A549 (cell line): ENCODE measurements around the gene SLC8A1. TPM values are rescaled to one million over a fixed set of nuclear protein-coding genes. Genes with fewer than 3 reads are reported as not detected.

Experiments
- ATAC-seq, 2 experiments: fragments of 200-7000 bp in 1 of 2; fragments of >200 bp in 1 of 2; cut with Nextera tagmentation in 1 of 2; cut with Tn5 transposase in 1 of 2; 3 replicates each; pipeline versions ENCODE4 v1.8.0 to v1.9.1; 2018 to 2020; ENCODE audit warnings: mild to moderate bottlenecking in 1 of 2, moderate library complexity in 1 of 2
- CTCF ChIA-PET: fragments of 300-600 bp; sonication (Branson Sonifier 250); formaldehyde crosslinking; extraction: SDS; loops from one replicate; lab custom pipeline; 2021; ENCODE audit warnings: antibody characterized with exemption, inconsistent platforms; lab: Yijun Ruan, JAX
- POLR2A ChIA-PET: fragments of 350-600 bp; formaldehyde crosslinking; extraction: SDS; loops from one replicate; lab custom pipeline; 2021; ENCODE audit warnings: antibody characterized with exemption, inconsistent platforms; lab: Yijun Ruan, JAX
- DNase-seq, 2 experiments: peaks; one replicate each; pipeline versions ENCODE4 v3.0.0 to v3.0.0-alpha.2; 2011 to 2016; ENCODE audit warnings: low read depth in 1 of 2, low spot score in 1 of 2
- FAIRE-seq: peaks from 2 replicates; lab custom pipeline; 2011; peaks lifted over from hg19 to GRCh38; lab: Jason Lieb, UNC
- H3K27ac ChIP-seq, 2 experiments: fragments of >200 bp; sonication (Bioruptor Twin); formaldehyde crosslinking; 3 replicates each; pipeline ENCODE4 v1.5.1; 2016 to 2017
- H3K4me1 ChIP-seq: fragments of >200 bp; sonication (Bioruptor Twin); formaldehyde crosslinking; 3 replicates; pipeline ENCODE4 v1.6.1; 2016
- H3K4me2 ChIP-seq: fragments of >200 bp; sonication (Bioruptor Twin); formaldehyde crosslinking; 3 replicates; pipeline ENCODE4 v1.6.1; 2016
- H3K4me3 ChIP-seq: fragments of >200 bp; sonication (Bioruptor Twin); formaldehyde crosslinking; 3 replicates; pipeline ENCODE4 v1.5.1; 2016
- H3K9me3 ChIP-seq: fragments of >200 bp; sonication (Bioruptor Twin); formaldehyde crosslinking; 3 replicates; pipeline ENCODE4 v1.6.1; 2016
- BCL3 ChIP-seq: fragments of >200 bp; sonication (Bioruptor Twin); formaldehyde crosslinking; IDR thresholded peaks from 3 replicates; pipeline ENCODE4 v1.6.1; 2016
- CBX8 ChIP-seq: fragments of 200-600 bp; sonication (generic); IDR thresholded peaks from 2 replicates; pipeline ENCODE4 v1.6.1; 2016
- CEBPB ChIP-seq, 2 experiments: fragments of >200 bp in 1 of 2; sonication (Bioruptor Twin) in 1 of 2; formaldehyde crosslinking in 1 of 2; IDR thresholded peaks; 2 replicates each; pipeline ENCODE4 v1.6.1; 2012 to 2016
- CHD4 ChIP-seq: fragments of 200-600 bp; sonication (generic); IDR thresholded peaks from 2 replicates; pipeline ENCODE4 v1.6.1; 2016; ENCODE audit warnings: antibody characterized with exemption, mild to moderate bottlenecking, borderline replicate concordance
- EHMT2 ChIP-seq: fragments of 200-600 bp; sonication (generic); IDR thresholded peaks from 2 replicates; pipeline ENCODE4 v1.6.1; 2016; ENCODE audit warnings: antibody characterized with exemption, low read depth, mild to moderate bottlenecking, moderate library complexity
- EP300 ChIP-seq, 2 experiments: fragments of >200 bp; sonication (Bioruptor Twin); formaldehyde crosslinking; IDR thresholded peaks; 2 replicates in 1 of 2; 3 replicates in 1 of 2; pipeline ENCODE4 v1.6.1; 2016 to 2017
- ESRRA ChIP-seq: fragments of 150-350 bp; IDR thresholded peaks from 2 replicates; pipeline ENCODE4 v1.6.1; 2014; ENCODE audit warnings: mild to moderate bottlenecking, low read length, borderline replicate concordance
- FOSB ChIP-seq: fragments of 250-450 bp; sonication (Bioruptor Pico); IDR thresholded peaks from 2 replicates; pipeline ENCODE4 v1.5.0; 2020; ENCODE audit warnings: mild to moderate bottlenecking, moderate library complexity
- FOXS1 ChIP-seq: fragments of 250-450 bp; sonication (Bioruptor Pico); IDR thresholded peaks from 2 replicates; pipeline ENCODE4 v1.5.0; 2020; ENCODE audit warnings: mild to moderate bottlenecking, moderate library complexity
- HDAC2 ChIP-seq: fragments of 200-600 bp; sonication (generic); IDR thresholded peaks from 2 replicates; pipeline ENCODE4 v1.6.1; 2016
- HEYL ChIP-seq: fragments of 250-450 bp; sonication (Bioruptor Pico); IDR thresholded peaks from 2 replicates; pipeline ENCODE4 v1.8.0; 2021; ENCODE audit warnings: mild to moderate bottlenecking, moderate library complexity
- HMGXB4 ChIP-seq: fragments of 250-450 bp; sonication (Bioruptor Pico); IDR thresholded peaks from 2 replicates; pipeline ENCODE4 v1.5.0; 2021; ENCODE audit warnings: mild to moderate bottlenecking, moderate library complexity, borderline replicate concordance
- HOXA7 ChIP-seq: fragments of 250-450 bp; sonication (Bioruptor Pico); IDR thresholded peaks from 2 replicates; pipeline ENCODE4 v1.5.0; 2020; ENCODE audit warnings: mild to moderate bottlenecking, moderate library complexity
- HOXB13 ChIP-seq: fragments of 250-450 bp; sonication (Bioruptor Pico); IDR thresholded peaks from 2 replicates; pipeline ENCODE4 v1.5.0; 2020; ENCODE audit warnings: low read depth, mild to moderate bottlenecking, moderate library complexity
- HOXB5 ChIP-seq: fragments of 250-450 bp; sonication (Bioruptor Pico); IDR thresholded peaks from 2 replicates; pipeline ENCODE4 v1.5.0; 2020; ENCODE audit warnings: mild to moderate bottlenecking, moderate library complexity
- JUN ChIP-seq, 2 experiments: fragments of >200 bp; sonication (Bioruptor Twin); formaldehyde crosslinking; IDR thresholded peaks; 2 replicates in 1 of 2; 3 replicates in 1 of 2; pipeline ENCODE4 v1.6.1; 2016 to 2017
- JUNB ChIP-seq: fragments of >200 bp; sonication (Bioruptor Twin); formaldehyde crosslinking; IDR thresholded peaks from 2 replicates; pipeline ENCODE4 v1.6.1; 2016
- KDM5A ChIP-seq: fragments of 200-600 bp; sonication (generic); IDR thresholded peaks from 2 replicates; pipeline ENCODE4 v1.6.1; 2016; ENCODE audit warnings: antibody characterized with exemption, mild to moderate bottlenecking
- MAFK ChIP-seq: fragments of 450-650 bp; IDR thresholded peaks from 2 replicates; pipeline ENCODE4 v1.6.1; 2014; ENCODE audit not compliant: partially characterized antibody
- MAZ ChIP-seq: fragments of 150-350 bp; IDR thresholded peaks from 2 replicates; pipeline ENCODE4 v1.6.1; 2014; ENCODE audit warnings: antibody characterized with exemption, low read depth, low read length, borderline replicate concordance
- MYC ChIP-seq: IDR thresholded peaks from 2 replicates; pipeline ENCODE4 v1.6.1; 2012; ENCODE audit warnings: mild to moderate bottlenecking, inconsistent platforms, low read length, improper control_type of control experiment, borderline replicate concordance
- NPAS2 ChIP-seq: fragments of 250-450 bp; sonication (Bioruptor Pico); IDR thresholded peaks from 2 replicates; pipeline ENCODE4 v1.8.0; 2022; ENCODE audit warnings: mild to moderate bottlenecking, moderate library complexity, borderline replicate concordance
- PBX3 ChIP-seq: IDR thresholded peaks from 2 replicates; pipeline ENCODE4 v1.6.1; 2012
- PHF8 ChIP-seq: fragments of 200-600 bp; sonication (generic); IDR thresholded peaks from 2 replicates; pipeline ENCODE4 v1.6.1; 2016; ENCODE audit warnings: low read depth, mild to moderate bottlenecking, antibody characterized with exemption, moderate library complexity, borderline replicate concordance
- POLR2AphosphoS2 ChIP-seq: conservative IDR thresholded peaks from 2 replicates; pipeline ENCODE4 v1.6.1; 2012; ENCODE audit warnings: low read length, improper control_type of control experiment, inconsistent platforms
- RARB ChIP-seq: fragments of 250-450 bp; sonication (Bioruptor Pico); IDR thresholded peaks from 2 replicates; pipeline ENCODE4 v1.8.0; 2021; ENCODE audit warnings: mild to moderate bottlenecking, moderate library complexity
- RCOR1 ChIP-seq: fragments of 150-350 bp; IDR thresholded peaks from 2 replicates; pipeline ENCODE4 v1.6.1; 2014; ENCODE audit warnings: antibody characterized with exemption, low read length, low read depth
- SMC3 ChIP-seq: fragments of >200 bp; sonication (Bioruptor Twin); formaldehyde crosslinking; IDR thresholded peaks from 3 replicates; pipeline ENCODE4 v1.6.1; 2018; ENCODE audit warnings: inconsistent platforms
- ZNF302 ChIP-seq: fragments of 250-450 bp; sonication (Bioruptor Pico); IDR thresholded peaks from 2 replicates; pipeline ENCODE4 v1.9.0; 2021; ENCODE audit warnings: inconsistent platforms, mild to moderate bottlenecking, moderate library complexity
- ZSCAN20 ChIP-seq: fragments of 250-450 bp; sonication (Bioruptor Pico); IDR thresholded peaks from 2 replicates; pipeline ENCODE4 v1.8.0; 2022; ENCODE audit warnings: mild to moderate bottlenecking, moderate library complexity
- WGBS: methylation state at CpG from one replicate; pipeline ENCODE4 v1.1.6; 2017; ENCODE audit errors: missing lambda C conversion rate; 5-methylcytosine and 5-hydroxymethylcytosine counted together
- polyA plus RNA-seq, 4 experiments: library from polyadenylated mRNA; depleted of rRNA in 3 of 4; stranded (reverse); fragments of >200 nt; fragmentation: RNase III in 1 of 4; extraction: RNeasy Plus Mini Kit Qiagen cat#74134 plus additional on column Dnase treatment in 1 of 4; gene quantifications; 2 replicates in 3 of 4; 3 replicates in 1 of 4; pipeline ENCODE4 v1.2.3, GENCODE V29; 2011 to 2017
- TF ChIP-seq, protein P1 (sequence below): fragments of >200 bp; sonication (Bioruptor Twin); formaldehyde crosslinking; IDR thresholded peaks from 2 replicates; pipeline ENCODE4 v1.6.1; 2016
- TF ChIP-seq, protein P2 (sequence below): IDR thresholded peaks from 2 replicates; pipeline ENCODE4 v1.6.1; 2012
- TF ChIP-seq, protein P3 (sequence below): fragments of >200 bp; sonication (Bioruptor Twin); formaldehyde crosslinking; IDR thresholded peaks from 3 replicates; pipeline ENCODE4 v1.5.1; 2016

Gene SLC8A1
- polyA plus RNA-seq, 2 of the 4 experiments (the other 2 are of a cell fraction), result 0.28 to 0.92 TPM

- no peak for ATAC-seq
- no peaks in the 10 kb centered on the region for H3K4me1 ChIP-seq
- H3K4me2 ChIP-seq, result no peak overlapping the region
- ChIA-PET POLR2A (no interaction called here), CTCF (no interaction called here)
- H3K27ac ChIP-seq, result no peak overlapping the region
- FAIRE-seq, result no peak
- DNase-seq, result no peak
- H3K9me3 ChIP-seq, result no peaks in the 10 kb centered on the region
- H3K4me3 ChIP-seq, result no peak overlapping the region
- TF ChIP-seq ZSCAN20 (CRISPR knock-in tag) (no peak), JUN (IDR thresholded peaks at IDR 0.05) (no peak), HEYL (CRISPR knock-in tag) (no peak), ESRRA (no peak), POLR2AphosphoS2 (no peak), SMC3 (no peak), ZNF302 (CRISPR knock-in tag) (no peak), HMGXB4 (CRISPR knock-in tag) (no peak), HOXB13 (CRISPR knock-in tag) (no peak), JUNB (no peak), FOXS1 (CRISPR knock-in tag) (no peak), NPAS2 (no peak), MYC (no peak), MAFK (no peak), MAZ (no peak), HDAC2 (no peak), EP300 (IDR thresholded peaks at IDR 0.05) (no peak)
- TF ChIP-seq, protein P1, sequence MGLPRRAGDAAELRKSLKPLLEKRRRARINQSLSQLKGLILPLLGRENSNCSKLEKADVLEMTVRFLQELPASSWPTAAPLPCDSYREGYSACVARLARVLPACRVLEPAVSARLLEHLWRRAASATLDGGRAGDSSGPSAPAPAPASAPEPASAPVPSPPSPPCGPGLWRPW, result no peak
- TF ChIP-seq, protein P2, sequence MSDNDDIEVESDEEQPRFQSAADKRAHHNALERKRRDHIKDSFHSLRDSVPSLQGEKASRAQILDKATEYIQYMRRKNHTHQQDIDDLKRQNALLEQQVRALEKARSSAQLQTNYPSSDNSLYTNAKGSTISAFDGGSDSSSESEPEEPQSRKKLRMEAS, result no peak
Measured at GRCh38 chr2:40226637-40227036, 225.3 kb downstream of the SLC8A1 start.

DNA sequence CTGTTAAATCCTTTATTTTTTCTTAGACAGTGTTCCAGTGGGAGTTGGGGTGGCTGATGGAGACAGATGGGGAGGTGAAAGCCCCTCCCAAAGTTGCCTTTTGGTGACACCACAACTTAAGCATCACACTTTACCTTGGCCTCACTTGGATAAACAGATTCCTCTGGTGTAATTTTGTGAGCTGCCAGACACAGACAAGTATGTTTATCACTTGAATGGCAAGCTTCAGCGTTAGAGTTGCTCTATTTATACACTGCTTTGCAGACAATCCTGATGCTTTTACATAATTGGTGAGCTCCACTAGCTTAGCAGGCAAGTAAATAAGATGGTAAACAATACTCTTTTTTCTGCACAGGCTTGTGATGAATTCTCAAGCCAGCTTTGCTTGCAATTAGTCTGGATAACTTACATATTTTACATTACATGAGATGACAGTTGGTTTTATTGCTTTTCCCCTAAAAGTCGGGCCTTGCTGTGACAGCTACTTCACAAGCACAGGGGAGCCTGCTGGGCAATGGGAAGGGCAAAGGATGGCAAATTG is 226.2 kb downstream of the SLC8A1 start:
- ATAC-seq, result no peak
- WGBS, result 0% methylated on average over 2 of the region's 2 CpGs

More for the DNA sequence above, 226.2 kb downstream of the SLC8A1 start:
- Histone ChIP-seq H3K4me3 (no peak overlapping the region), H3K4me2 (no peak overlapping the region), H3K27ac (no peak overlapping the region), H3K9me3 (no peaks in the 10 kb centered on the region), H3K4me1 (no peaks in the 10 kb centered on the region)
- no peak for DNase-seq
- no peak for TF ChIP-seq CBX8
- TF ChIP-seq HEYL (CRISPR knock-in tag), result no peak
- no peak for TF ChIP-seq PHF8
- no peak for TF ChIP-seq BCL3
- TF ChIP-seq, protein P3, sequence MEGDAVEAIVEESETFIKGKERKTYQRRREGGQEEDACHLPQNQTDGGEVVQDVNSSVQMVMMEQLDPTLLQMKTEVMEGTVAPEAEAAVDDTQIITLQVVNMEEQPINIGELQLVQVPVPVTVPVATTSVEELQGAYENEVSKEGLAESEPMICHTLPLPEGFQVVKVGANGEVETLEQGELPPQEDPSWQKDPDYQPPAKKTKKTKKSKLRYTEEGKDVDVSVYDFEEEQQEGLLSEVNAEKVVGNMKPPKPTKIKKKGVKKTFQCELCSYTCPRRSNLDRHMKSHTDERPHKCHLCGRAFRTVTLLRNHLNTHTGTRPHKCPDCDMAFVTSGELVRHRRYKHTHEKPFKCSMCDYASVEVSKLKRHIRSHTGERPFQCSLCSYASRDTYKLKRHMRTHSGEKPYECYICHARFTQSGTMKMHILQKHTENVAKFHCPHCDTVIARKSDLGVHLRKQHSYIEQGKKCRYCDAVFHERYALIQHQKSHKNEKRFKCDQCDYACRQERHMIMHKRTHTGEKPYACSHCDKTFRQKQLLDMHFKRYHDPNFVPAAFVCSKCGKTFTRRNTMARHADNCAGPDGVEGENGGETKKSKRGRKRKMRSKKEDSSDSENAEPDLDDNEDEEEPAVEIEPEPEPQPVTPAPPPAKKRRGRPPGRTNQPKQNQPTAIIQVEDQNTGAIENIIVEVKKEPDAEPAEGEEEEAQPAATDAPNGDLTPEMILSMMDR, result no peak
- TF ChIP-seq KDM5A, result no peak
- TF ChIP-seq RCOR1, result no peak
- TF ChIP-seq FOSB (CRISPR knock-in tag), result no peak
- no peak for TF ChIP-seq HOXA7 (CRISPR knock-in tag)
- no peak for TF ChIP-seq CHD4
- no peak for TF ChIP-seq CEBPB (IDR thresholded peaks at IDR 0.05)
- no peak for TF ChIP-seq FOXS1 (CRISPR knock-in tag)
- no peak for TF ChIP-seq JUNB
- TF ChIP-seq EHMT2, result no peak
- TF ChIP-seq MYC, result no peak
- no peak for TF ChIP-seq RARB (CRISPR knock-in tag)
- TF ChIP-seq, protein P2, result no peak
- no peak for TF ChIP-seq HOXB5 (CRISPR knock-in tag)
- no peak for TF ChIP-seq PBX3
- no peak for TF ChIP-seq JUN (IDR thresholded peaks at IDR 0.05)
- ChIA-PET POLR2A (no interaction called here), CTCF (interaction anchor here (0.7 to 2.3 kb wide), 2 partner anchors 12 to 19 kb away, joined by 3 to 6 read pairs; no protein-coding TSS in a partner anchor)
- FAIRE-seq, result no peak
